Suprapubic skin (tissue), 4 donors: ENCODE data around the gene HECW1. TPM values are rescaled to one million over a fixed set of nuclear protein-coding genes. Genes with fewer than 3 reads are reported as not detected.

Source experiments
- DNase-seq, 2 donors: peaks; one replicate each; pipeline ENCODE4 v3.0.0-alpha.2; 2019; ENCODE audit warnings: low spot score in 2 of 2
- H3K27ac ChIP-seq: fragments of 200-600 bp; sonication (generic); one replicate; pipeline ENCODE4 v1.5.1; 2019
- H3K27me3 ChIP-seq: fragments of 200-600 bp; sonication (generic); one replicate; pipeline ENCODE4 v1.5.1; 2019
- H3K36me3 ChIP-seq: fragments of 200-600 bp; sonication (generic); one replicate; pipeline ENCODE4 v1.5.1; 2019
- H3K4me1 ChIP-seq: fragments of 200-600 bp; sonication (generic); one replicate; pipeline ENCODE4 v1.5.1; 2019
- H3K4me3 ChIP-seq: fragments of 200-600 bp; sonication (generic); one replicate; pipeline ENCODE4 v1.5.1; 2019; ENCODE audit warnings: mild to moderate bottlenecking
- H3K9me3 ChIP-seq: fragments of 200-600 bp; sonication (generic); one replicate; pipeline ENCODE4 v1.5.1; 2019
- EP300 ChIP-seq: sonication (generic); formaldehyde crosslinking; IDR thresholded peaks from one replicate; pipeline ENCODE4 v1.6.1; 2017; ENCODE audit warnings: antibody characterized with exemption
- POLR2A ChIP-seq, 2 donors: fragments of 450-650 bp; IDR thresholded peaks; one replicate each; pipeline ENCODE4 v1.6.1; 2017; ENCODE audit warnings: antibody characterized with exemption in 2 of 2, mild to moderate bottlenecking in 2 of 2, moderate library complexity in 2 of 2
- POLR2AphosphoS5 ChIP-seq, 3 donors: sonication (generic); formaldehyde crosslinking; IDR thresholded peaks; one replicate each; pipeline ENCODE4 v1.6.1; 2017; ENCODE audit warnings: antibody characterized with exemption in 3 of 3
- WGBS: methylation state at CpG from one replicate; pipeline ENCODE4 v1.1.5; 2018; 5-methylcytosine and 5-hydroxymethylcytosine counted together
- total RNA-seq, 4 donors: library from RNA; depleted of rRNA; stranded (reverse); fragments of >200 nt; gene quantifications; one replicate each; pipeline ENCODE4 v1.1.0, GENCODE V29; 2016
- TF ChIP-seq, protein P1 (sequence below), 2 donors: fragments of 200-600 bp in 1 of 2; fragments of 450-650 bp in 1 of 2; sonication (generic) in 1 of 2; IDR thresholded peaks; one replicate each; pipeline ENCODE4 v1.5.1; 2016 to 2019; ENCODE audit warnings: antibody characterized with exemption in 2 of 2, mild to moderate bottlenecking in 1 of 2, moderate library complexity in 1 of 2

Gene HECW1
- total RNA-seq, 4 donors from 2014 or later: 0.17 to 0.73 (median 0.32) TPM; not detected in 1

DNA sequence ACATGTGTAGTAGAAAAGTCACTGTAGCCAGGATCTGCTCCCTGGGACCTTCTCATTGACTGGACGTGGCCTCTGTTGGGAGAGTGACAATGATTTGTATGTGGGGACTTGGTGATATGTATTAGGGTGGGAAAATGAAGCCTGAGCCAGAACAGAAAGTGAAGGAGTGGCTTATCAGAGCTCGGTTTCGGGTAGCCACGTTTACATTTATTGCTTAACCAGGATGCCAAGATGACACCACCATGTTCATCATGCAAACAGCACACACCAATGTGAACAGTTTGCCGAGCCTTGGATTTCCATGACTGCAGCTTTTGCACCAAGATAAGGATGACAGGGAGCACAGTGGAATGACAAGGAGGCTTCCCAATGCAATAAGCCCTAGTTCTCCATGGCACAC, 357.7 kb downstream of the HECW1 start:
- no peak overlapping the region for H3K27ac ChIP-seq
- H3K27me3 ChIP-seq: no peaks in the 10 kb centered on the region
- TF ChIP-seq, protein P1, sequence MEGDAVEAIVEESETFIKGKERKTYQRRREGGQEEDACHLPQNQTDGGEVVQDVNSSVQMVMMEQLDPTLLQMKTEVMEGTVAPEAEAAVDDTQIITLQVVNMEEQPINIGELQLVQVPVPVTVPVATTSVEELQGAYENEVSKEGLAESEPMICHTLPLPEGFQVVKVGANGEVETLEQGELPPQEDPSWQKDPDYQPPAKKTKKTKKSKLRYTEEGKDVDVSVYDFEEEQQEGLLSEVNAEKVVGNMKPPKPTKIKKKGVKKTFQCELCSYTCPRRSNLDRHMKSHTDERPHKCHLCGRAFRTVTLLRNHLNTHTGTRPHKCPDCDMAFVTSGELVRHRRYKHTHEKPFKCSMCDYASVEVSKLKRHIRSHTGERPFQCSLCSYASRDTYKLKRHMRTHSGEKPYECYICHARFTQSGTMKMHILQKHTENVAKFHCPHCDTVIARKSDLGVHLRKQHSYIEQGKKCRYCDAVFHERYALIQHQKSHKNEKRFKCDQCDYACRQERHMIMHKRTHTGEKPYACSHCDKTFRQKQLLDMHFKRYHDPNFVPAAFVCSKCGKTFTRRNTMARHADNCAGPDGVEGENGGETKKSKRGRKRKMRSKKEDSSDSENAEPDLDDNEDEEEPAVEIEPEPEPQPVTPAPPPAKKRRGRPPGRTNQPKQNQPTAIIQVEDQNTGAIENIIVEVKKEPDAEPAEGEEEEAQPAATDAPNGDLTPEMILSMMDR (IDR thresholded peaks at IDR 0.05): no peak
- no peak for TF ChIP-seq EP300
- TF ChIP-seq POLR2A (IDR thresholded peaks at IDR 0.05): no peak
- no peak for DNase-seq
- no peaks in the 10 kb centered on the region for H3K36me3 ChIP-seq
- WGBS: 84% methylated on average over 5 of the region's 5 CpGs
- H3K9me3 ChIP-seq: no peaks in the 10 kb centered on the region
- peaks cover 8% of the 10 kb centered on the region for H3K4me1 ChIP-seq
- no peak overlapping the region for H3K4me3 ChIP-seq

DNA sequence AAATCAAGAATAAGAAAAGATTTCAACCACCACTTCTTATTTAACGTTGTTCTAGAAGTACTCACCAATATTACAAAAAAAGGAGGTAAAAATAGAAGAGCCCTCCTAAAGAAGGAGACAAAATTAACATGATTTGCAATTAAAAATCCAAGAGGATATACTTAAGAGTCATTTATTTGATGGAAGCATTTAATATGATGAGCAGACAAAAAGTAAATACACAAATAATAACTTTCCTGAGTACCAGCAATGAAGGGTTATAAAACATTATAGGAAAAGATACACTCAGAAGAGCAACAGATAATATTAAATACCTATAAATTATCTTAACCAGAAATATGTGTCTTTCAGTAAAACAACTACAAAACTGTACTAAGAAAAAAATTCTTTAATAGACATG, 363.5 kb downstream of the HECW1 start:
- no peaks in the 10 kb centered on the region for H3K27me3 ChIP-seq
- TF ChIP-seq POLR2AphosphoS5 (IDR thresholded peaks at IDR 0.05): no peak
- no peak for TF ChIP-seq EP300
- TF ChIP-seq, protein P1 (IDR thresholded peaks at IDR 0.05): no peak
- TF ChIP-seq POLR2A (IDR thresholded peaks at IDR 0.05): no peak
- H3K36me3 ChIP-seq: no peaks in the 10 kb centered on the region
- no peak overlapping the region for H3K4me3 ChIP-seq
- DNase-seq: no peak
- WGBS: 94% methylated on average over 1 of the region's 1 CpG
- no peaks in the 10 kb centered on the region for H3K4me1 ChIP-seq
- no peak overlapping the region for H3K27ac ChIP-seq
- H3K9me3 ChIP-seq: no peaks in the 10 kb centered on the region

DNA sequence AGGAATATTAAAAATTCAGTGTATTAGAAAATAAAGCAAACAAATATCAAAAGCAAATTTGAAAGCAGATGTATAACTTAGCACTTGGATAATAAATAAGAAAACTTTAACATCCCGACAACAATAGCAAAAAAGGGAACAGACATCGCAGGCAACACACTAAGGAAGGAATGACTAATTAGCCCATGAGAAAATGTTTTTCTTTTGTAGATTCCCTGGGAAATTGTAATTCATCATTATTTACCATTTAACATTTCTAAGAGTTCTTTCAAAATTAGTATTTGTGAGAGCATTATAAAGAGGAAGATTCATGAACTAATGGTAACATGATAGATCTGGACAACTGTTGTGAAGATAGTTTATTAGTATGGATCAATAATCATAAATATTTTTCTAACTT, 364.4 kb downstream of the HECW1 start:
- no peaks in the 10 kb centered on the region for H3K27me3 ChIP-seq
- no peak for DNase-seq

DNA sequence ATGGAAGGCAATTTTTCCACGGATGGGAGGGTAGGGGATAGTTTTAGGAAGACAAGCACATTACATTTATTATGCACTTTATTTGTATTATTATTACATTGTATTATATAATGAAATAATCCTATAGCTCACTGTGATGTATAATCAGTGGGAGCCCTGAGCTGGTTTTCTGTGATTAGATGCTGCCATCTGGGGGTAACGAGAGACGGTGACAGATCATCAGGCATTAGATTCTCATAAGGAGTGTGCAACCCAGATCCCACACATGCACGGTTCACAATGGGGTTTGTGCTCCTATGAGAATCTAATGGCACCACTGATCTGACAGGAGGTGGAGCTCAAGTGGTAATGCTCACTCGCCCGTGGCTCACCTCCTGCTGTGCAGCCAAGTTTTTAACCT, 366.6 kb downstream of the HECW1 start:
- Histone ChIP-seq H3K27me3 (no peaks in the 10 kb centered on the region), H3K4me3 (no peak overlapping the region), H3K36me3 (no peaks in the 10 kb centered on the region), H3K4me1 (no peaks in the 10 kb centered on the region), H3K27ac (no peak overlapping the region), H3K9me3 (no peaks in the 10 kb centered on the region)
- 82% methylated on average over 6 of the region's 6 CpGs for WGBS
- no peak for DNase-seq
- TF ChIP-seq, protein P1 (IDR thresholded peaks at IDR 0.05): no peak
- TF ChIP-seq POLR2AphosphoS5 (IDR thresholded peaks at IDR 0.05) (no peak), EP300 (no peak), POLR2A (IDR thresholded peaks at IDR 0.05) (no peak)

More for the DNA sequence above, 364.4 kb downstream of the HECW1 start:
- no peak overlapping the region for H3K27ac ChIP-seq
- H3K4me3 ChIP-seq: no peak overlapping the region
- H3K36me3 ChIP-seq: no peaks in the 10 kb centered on the region
- TF ChIP-seq EP300 (no peak), POLR2AphosphoS5 (IDR thresholded peaks at IDR 0.05) (no peak)
- TF ChIP-seq, protein P1 (IDR thresholded peaks at IDR 0.05): no peak
- no peaks in the 10 kb centered on the region for H3K4me1 ChIP-seq
- WGBS: 86% methylated on average over 2 of the region's 2 CpGs
- no peaks in the 10 kb centered on the region for H3K9me3 ChIP-seq

DNA sequence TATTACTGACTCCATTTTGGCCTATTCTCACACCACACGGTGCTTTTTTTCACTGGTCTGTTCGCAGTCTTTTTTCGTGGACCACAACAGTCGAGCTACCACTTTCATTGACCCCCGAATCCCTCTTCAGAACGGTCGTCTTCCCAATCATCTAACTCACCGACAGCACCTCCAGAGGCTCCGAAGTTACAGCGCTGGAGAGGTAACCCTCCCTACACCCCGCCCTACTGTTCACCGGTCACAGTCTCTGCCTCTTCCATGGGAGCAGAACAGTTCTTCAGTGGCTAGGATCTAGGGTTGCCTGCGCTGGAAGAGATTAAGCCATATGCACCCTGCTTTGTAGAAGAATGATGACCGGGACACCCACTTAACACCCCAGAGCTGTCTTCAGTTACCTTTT, 367.1 kb downstream of the HECW1 start:
- no peak for DNase-seq
- TF ChIP-seq EP300 (no peak), POLR2A (IDR thresholded peaks at IDR 0.05) (no peak), POLR2AphosphoS5 (IDR thresholded peaks at IDR 0.05) (no peak)
- TF ChIP-seq, protein P1 (IDR thresholded peaks at IDR 0.05): no peak
- H3K36me3 ChIP-seq: no peaks in the 10 kb centered on the region
- no peak overlapping the region for H3K4me3 ChIP-seq
- H3K9me3 ChIP-seq: no peaks in the 10 kb centered on the region
- no peaks in the 10 kb centered on the region for H3K27me3 ChIP-seq
- H3K27ac ChIP-seq: no peak overlapping the region
- H3K4me1 ChIP-seq: no peaks in the 10 kb centered on the region
- 95% methylated on average over 14 of the region's 14 CpGs for WGBS
